ENCODE results near the gene TENM3.

DNA sequence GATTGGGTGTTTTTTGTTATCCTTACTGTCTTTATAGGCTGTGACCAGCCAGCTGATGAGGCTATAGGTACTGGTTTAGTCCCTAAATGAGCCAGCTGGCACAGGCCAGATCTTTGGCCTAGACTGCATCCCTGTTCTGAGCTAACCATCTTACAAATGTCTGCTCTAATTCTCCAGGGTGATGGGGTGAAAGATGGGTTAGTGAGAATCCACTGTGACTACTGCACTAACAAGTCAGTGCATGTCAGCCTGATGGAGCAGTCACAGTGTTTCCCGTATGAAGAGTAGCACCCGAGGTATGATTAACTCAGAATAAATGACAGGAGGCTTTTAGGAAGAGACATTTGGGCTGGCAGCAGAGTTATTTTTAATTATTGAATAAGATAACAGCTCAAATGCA is 493.0 kb downstream of the TENM3 start:
- TF ChIP-seq, protein P1, sequence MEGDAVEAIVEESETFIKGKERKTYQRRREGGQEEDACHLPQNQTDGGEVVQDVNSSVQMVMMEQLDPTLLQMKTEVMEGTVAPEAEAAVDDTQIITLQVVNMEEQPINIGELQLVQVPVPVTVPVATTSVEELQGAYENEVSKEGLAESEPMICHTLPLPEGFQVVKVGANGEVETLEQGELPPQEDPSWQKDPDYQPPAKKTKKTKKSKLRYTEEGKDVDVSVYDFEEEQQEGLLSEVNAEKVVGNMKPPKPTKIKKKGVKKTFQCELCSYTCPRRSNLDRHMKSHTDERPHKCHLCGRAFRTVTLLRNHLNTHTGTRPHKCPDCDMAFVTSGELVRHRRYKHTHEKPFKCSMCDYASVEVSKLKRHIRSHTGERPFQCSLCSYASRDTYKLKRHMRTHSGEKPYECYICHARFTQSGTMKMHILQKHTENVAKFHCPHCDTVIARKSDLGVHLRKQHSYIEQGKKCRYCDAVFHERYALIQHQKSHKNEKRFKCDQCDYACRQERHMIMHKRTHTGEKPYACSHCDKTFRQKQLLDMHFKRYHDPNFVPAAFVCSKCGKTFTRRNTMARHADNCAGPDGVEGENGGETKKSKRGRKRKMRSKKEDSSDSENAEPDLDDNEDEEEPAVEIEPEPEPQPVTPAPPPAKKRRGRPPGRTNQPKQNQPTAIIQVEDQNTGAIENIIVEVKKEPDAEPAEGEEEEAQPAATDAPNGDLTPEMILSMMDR (IDR thresholded peaks at IDR 0.05 in 2 of 3, conservative IDR thresholded peaks at IDR 0.05 in 1 of 3; ENCODE audit: control insufficient read depth in 2 of 3, extremely low read depth in 1 of 3, insufficient read depth in 1 of 3, low read depth in 3 of 3, low read length in 3 of 3): no peak
- TF ChIP-seq BACH1 (IDR thresholded peaks at IDR 0.05; ENCODE audit: borderline replicate concordance) (no peak), ATF2 (IDR thresholded peaks at IDR 0.05; ENCODE audit: low read length) (no peak), RAD21 (IDR thresholded peaks at IDR 0.05; ENCODE audit: insufficient read depth, low read depth, low read length) (no peak), HDGF (IDR thresholded peaks at IDR 0.05) (no peak), EZH2 (IDR thresholded peaks at IDR 0.05; ENCODE audit: borderline replicate concordance, control insufficient read depth, low read depth, low read length) (no peak), SPI1 (IDR thresholded peaks at IDR 0.05; ENCODE audit: borderline replicate concordance, insufficient read depth, low read depth, low read length) (no peak), NFYA (IDR thresholded peaks at IDR 0.05; ENCODE audit: borderline replicate concordance, low read depth, low read length) (no peak)
- TF ChIP-seq, protein P2, sequence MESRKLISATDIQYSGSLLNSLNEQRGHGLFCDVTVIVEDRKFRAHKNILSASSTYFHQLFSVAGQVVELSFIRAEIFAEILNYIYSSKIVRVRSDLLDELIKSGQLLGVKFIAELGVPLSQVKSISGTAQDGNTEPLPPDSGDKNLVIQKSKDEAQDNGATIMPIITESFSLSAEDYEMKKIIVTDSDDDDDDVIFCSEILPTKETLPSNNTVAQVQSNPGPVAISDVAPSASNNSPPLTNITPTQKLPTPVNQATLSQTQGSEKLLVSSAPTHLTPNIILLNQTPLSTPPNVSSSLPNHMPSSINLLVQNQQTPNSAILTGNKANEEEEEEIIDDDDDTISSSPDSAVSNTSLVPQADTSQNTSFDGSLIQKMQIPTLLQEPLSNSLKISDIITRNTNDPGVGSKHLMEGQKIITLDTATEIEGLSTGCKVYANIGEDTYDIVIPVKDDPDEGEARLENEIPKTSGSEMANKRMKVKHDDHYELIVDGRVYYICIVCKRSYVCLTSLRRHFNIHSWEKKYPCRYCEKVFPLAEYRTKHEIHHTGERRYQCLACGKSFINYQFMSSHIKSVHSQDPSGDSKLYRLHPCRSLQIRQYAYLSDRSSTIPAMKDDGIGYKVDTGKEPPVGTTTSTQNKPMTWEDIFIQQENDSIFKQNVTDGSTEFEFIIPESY (IDR thresholded peaks at IDR 0.05): no peak

Measured in GM12878 (cell line).